Measurements from ENCODE around the gene DUSP6.

DNA sequence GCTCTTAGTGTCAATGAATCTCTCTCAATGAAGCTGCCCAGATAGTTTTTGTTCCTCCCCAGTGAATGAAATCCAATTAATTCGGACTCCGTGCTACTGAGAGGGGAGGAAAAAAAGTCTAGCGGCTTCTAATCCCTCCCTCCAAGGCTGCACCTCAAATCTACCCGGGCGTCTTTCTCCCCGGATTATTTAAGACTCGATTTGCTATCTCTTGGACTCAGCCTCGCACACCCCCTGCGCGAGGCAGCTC is 134 bp downstream of the DUSP6 start:
- TF ChIP-seq, protein P1, sequence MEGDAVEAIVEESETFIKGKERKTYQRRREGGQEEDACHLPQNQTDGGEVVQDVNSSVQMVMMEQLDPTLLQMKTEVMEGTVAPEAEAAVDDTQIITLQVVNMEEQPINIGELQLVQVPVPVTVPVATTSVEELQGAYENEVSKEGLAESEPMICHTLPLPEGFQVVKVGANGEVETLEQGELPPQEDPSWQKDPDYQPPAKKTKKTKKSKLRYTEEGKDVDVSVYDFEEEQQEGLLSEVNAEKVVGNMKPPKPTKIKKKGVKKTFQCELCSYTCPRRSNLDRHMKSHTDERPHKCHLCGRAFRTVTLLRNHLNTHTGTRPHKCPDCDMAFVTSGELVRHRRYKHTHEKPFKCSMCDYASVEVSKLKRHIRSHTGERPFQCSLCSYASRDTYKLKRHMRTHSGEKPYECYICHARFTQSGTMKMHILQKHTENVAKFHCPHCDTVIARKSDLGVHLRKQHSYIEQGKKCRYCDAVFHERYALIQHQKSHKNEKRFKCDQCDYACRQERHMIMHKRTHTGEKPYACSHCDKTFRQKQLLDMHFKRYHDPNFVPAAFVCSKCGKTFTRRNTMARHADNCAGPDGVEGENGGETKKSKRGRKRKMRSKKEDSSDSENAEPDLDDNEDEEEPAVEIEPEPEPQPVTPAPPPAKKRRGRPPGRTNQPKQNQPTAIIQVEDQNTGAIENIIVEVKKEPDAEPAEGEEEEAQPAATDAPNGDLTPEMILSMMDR (IDR thresholded peaks at IDR 0.05): no peak
- no peak for TF ChIP-seq CBX2 (IDR thresholded peaks at IDR 0.05; ENCODE audit: borderline replicate concordance, low read depth)
- no peak for TF ChIP-seq KDM5A (IDR thresholded peaks at IDR 0.05)
- TF ChIP-seq CBX8 (IDR thresholded peaks at IDR 0.05): no peak
- TF ChIP-seq, protein P2, sequence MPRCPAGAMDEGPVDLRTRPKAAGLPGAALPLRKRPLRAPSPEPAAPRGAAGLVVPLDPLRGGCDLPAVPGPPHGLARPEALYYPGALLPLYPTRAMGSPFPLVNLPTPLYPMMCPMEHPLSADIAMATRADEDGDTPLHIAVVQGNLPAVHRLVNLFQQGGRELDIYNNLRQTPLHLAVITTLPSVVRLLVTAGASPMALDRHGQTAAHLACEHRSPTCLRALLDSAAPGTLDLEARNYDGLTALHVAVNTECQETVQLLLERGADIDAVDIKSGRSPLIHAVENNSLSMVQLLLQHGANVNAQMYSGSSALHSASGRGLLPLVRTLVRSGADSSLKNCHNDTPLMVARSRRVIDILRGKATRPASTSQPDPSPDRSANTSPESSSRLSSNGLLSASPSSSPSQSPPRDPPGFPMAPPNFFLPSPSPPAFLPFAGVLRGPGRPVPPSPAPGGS (IDR thresholded peaks at IDR 0.05): peak; percentile 49; the same call in 2 of the 3 replicates
- no peak for TF ChIP-seq FOXS1 (CRISPR knock-in tag; IDR thresholded peaks at IDR 0.05)
- TF ChIP-seq CHD2 (IDR thresholded peaks at IDR 0.05; ENCODE audit: low read length, partially characterized antibody): no peak
- TF ChIP-seq NPAS2 (CRISPR knock-in tag; IDR thresholded peaks at IDR 0.05; ENCODE audit: borderline replicate concordance): no peak
- TF ChIP-seq MAX (IDR thresholded peaks at IDR 0.05): no peak
- TF ChIP-seq TP53 (CRISPR knock-in tag; IDR thresholded peaks at IDR 0.05): no peak
- TF ChIP-seq SMC3 (IDR thresholded peaks at IDR 0.05): no peak
- no peak for TF ChIP-seq RAD21 (conservative IDR thresholded peaks at IDR 0.05 in 1 of 2, IDR thresholded peaks at IDR 0.05 in 1 of 2)
- no peak for TF ChIP-seq MAFK (IDR thresholded peaks at IDR 0.05; ENCODE audit: partially characterized antibody)
